Left lung (tissue), 10 donors: ENCODE results near the gene RAPGEF1. TPM values are rescaled to one million over a fixed set of nuclear protein-coding genes. Genes with fewer than 3 reads are reported as not detected.
A peak's percentile ranks its signal among the peaks of the same experiment; 100 is the strongest.

ENCODE experiments used
- ATAC-seq: fragments of 200-7000 bp; cut with Tn5 transposase; one replicate; pipeline ENCODE4 v1.9.1; 2020; ENCODE audit warnings: moderate library complexity
- DNase-seq, 4 donors: peaks; one replicate each; pipeline ENCODE4 v3.0.0-alpha.2; 2013 to 2020
- H3K27ac ChIP-seq, 2 donors: fragments of 200-600 bp; sonication (generic) in 1 of 2; one replicate each; pipeline versions ENCODE4 v1.5.0 to v1.8.0; 2020 to 2021
- H3K27me3 ChIP-seq, 2 donors: fragments of 200-600 bp; sonication (generic) in 1 of 2; one replicate each; pipeline versions ENCODE4 v1.5.0 to v1.8.0; 2020 to 2021
- H3K36me3 ChIP-seq, 2 donors: fragments of 200-600 bp; sonication (generic) in 1 of 2; one replicate each; pipeline versions ENCODE4 v1.5.0 to v1.8.0; 2020 to 2021
- H3K4me1 ChIP-seq, 2 donors: fragments of 200-600 bp; one replicate each; pipeline ENCODE4 v1.8.0; 2021
- H3K4me3 ChIP-seq, 2 donors: fragments of 200-600 bp; sonication (generic) in 1 of 2; one replicate each; pipeline versions ENCODE4 v1.5.0 to v1.8.0; 2020 to 2021; ENCODE audit warnings: mild to moderate bottlenecking in 1 of 2
- H3K9me3 ChIP-seq, 2 donors: fragments of 200-600 bp; sonication (generic) in 1 of 2; one replicate each; pipeline versions ENCODE4 v1.5.0 to v1.8.0; 2020 to 2021
- CTCF ChIP-seq, 2 donors: fragments of 200-600 bp; sonication (generic) in 1 of 2; IDR thresholded peaks; one replicate each; pipeline versions ENCODE4 v1.5.0 to v1.8.0; 2021; ENCODE audit warnings: antibody characterized with exemption in 2 of 2
- intact Hi-C, 2 donors: fragments of 100-400 bp; cut with DNase I; formaldehyde crosslinking; loops; one replicate each; pipeline versions ENCODE4 v1.11.2 to v1.14.2; 2022
- polyA plus RNA-seq, 6 donors: library from polyadenylated mRNA; unstranded; fragments of 120-200 nt; gene quantifications; one replicate each; pipeline ENCODE4 v1.2.1, GENCODE V29; 2013; ENCODE audit not compliant: insufficient read length in 6 of 6
- total RNA-seq, 2 donors: library from RNA; stranded (reverse); fragmentation: NEBNext Ultra II Directional; extraction: Animal tissue kit (Norgen Biotek cat#: 25700); gene quantifications; one replicate each; pipeline ENCODE4 v1.2.1, GENCODE V29; 2021
- donor health status: DM: no; HTN: yes; CAD: no.
- donor health status: DM: no; HTN: no; CAD: no.

Gene RAPGEF1
- total and polyA plus RNA-seq, 8 donors = 37.5 to 112 (median 45.6) TPM

- Histone ChIP-seq H3K4me1 (no peaks in the 10 kb centered on the region), H3K27ac (no peak overlapping the region), H3K36me3 (no peaks in the 10 kb centered on the region), H3K4me3 (no peak overlapping the region), H3K27me3 (peaks cover 0 to 11% of the 10 kb centered on the region in 2 donors), H3K9me3 (peaks cover 0 to 19% of the 10 kb centered on the region in 2 donors)
- TF ChIP-seq CTCF (IDR thresholded peaks at IDR 0.05) = no peak
- DNase-seq = no peak
- no peak for ATAC-seq
- intact Hi-C loops = no loop called here
Observed at GRCh38 chr9:131539223-131539923, 200.5 kb downstream of the RAPGEF1 start.

- ATAC-seq (no peak), DNase-seq (no peak)
Observed at GRCh38 chr9:131537946-131538345, 201.9 kb downstream of the RAPGEF1 start.

GRCh38 chr9:131534721-131535237 is 205.1 kb downstream of the RAPGEF1 start:
- ATAC-seq = no peak
- Histone ChIP-seq H3K27me3 (no peaks in the 10 kb centered on the region), H3K27ac (no peak overlapping the region), H3K9me3 (no peaks in the 10 kb centered on the region), H3K4me3 (no peak overlapping the region), H3K36me3 (no peaks in the 10 kb centered on the region), H3K4me1 (peaks cover 7 to 9% of the 10 kb centered on the region in 2 donors)
- DNase-seq = peak in 1 of 4 donors; percentile 5
- TF ChIP-seq CTCF (IDR thresholded peaks at IDR 0.05) = no peak
- intact Hi-C loops = no loop called here

More at GRCh38 chr9:131537946-131538345, 201.9 kb downstream of the RAPGEF1 start:
- intact Hi-C loops = no loop called here
- TF ChIP-seq CTCF (IDR thresholded peaks at IDR 0.05) = no peak
- no peaks in the 10 kb centered on the region for H3K36me3 ChIP-seq
- H3K9me3 ChIP-seq = peaks cover 0 to 7% of the 10 kb centered on the region in 2 donors
- H3K27ac ChIP-seq = no peak overlapping the region
- no peaks in the 10 kb centered on the region for H3K27me3 ChIP-seq
- no peak overlapping the region for H3K4me3 ChIP-seq
- H3K4me1 ChIP-seq = no peaks in the 10 kb centered on the region

GRCh38 chr9:131530920-131531832 is 208.7 kb downstream of the RAPGEF1 start, which contains the start of gene UCK1:
UCK1 (minus strand) TSS chr9:131531263; CDS start chr9:131531174, 89 bp downstream.
- Histone ChIP-seq H3K27ac (peak within 1 kb of the TSS; percentile 66 to 78), H3K4me1 (peaks cover 7 to 14% of the 10 kb centered on the region in 2 donors), H3K9me3 (no peaks in the 10 kb centered on the region), H3K27me3 (no peaks in the 10 kb centered on the region), H3K4me3 (peak within 1 kb of the TSS; percentile 93 to 94), H3K36me3 (peaks cover 0 to 35% of the 10 kb centered on the region in 2 donors)
- no peak for TF ChIP-seq CTCF (IDR thresholded peaks at IDR 0.05)
- ATAC-seq = peak; percentile 98
- intact Hi-C loops = no loop called here
- DNase-seq = peak; percentile 79 to 93 (median 88)
